IPS-15b (cell line): Measurements from ENCODE around the gene ABCB1.
A peak's percentile ranks its signal among the peaks of the same experiment; 100 is the strongest.
"Not testable (repeated sequence)": the region's sequence is repeated elsewhere in the genome, so short reads cannot be mapped to it uniquely, and the experiment has no call there.

Experiments used
- H3K27me3 ChIP-seq: one replicate; pipeline ENCODE4 v1.6.1; 2013; ENCODE audit warnings: low read length; ENCODE audit not compliant: control insufficient read depth, insufficient read depth
- H3K36me3 ChIP-seq: one replicate; pipeline ENCODE4 v1.6.1; 2013; ENCODE audit warnings: low read length; ENCODE audit not compliant: control insufficient read depth, insufficient read depth
- H3K4me1 ChIP-seq: one replicate; pipeline ENCODE4 v1.6.1; 2013; ENCODE audit warnings: mild to moderate bottlenecking, low read length; ENCODE audit not compliant: control insufficient read depth, insufficient read depth
- H3K4me3 ChIP-seq: one replicate; pipeline ENCODE4 v1.5.1; 2013; ENCODE audit warnings: low read depth, low read length
- H3K9ac ChIP-seq: one replicate; pipeline ENCODE4 v1.6.1; 2013; ENCODE audit warnings: low read depth, mild to moderate bottlenecking, low read length
- H3K9me3 ChIP-seq: one replicate; pipeline ENCODE4 v1.6.1; 2013; ENCODE audit warnings: mild to moderate bottlenecking, low read length; ENCODE audit not compliant: control insufficient read depth, insufficient read depth

Gene ABCB1

GRCh38 chr7:87479951-87480350, 120.7 kb downstream of the ABCB1 start:
- Histone ChIP-seq H3K9ac (no peak overlapping the region), H3K36me3 (no peaks in the 10 kb centered on the region), H3K4me3 (no peak overlapping the region), H3K9me3 (no peaks in the 10 kb centered on the region), H3K4me1 (peaks cover 3% of the 10 kb centered on the region), H3K27me3 (peaks cover 26% of the 10 kb centered on the region)

GRCh38 chr7:87476179-87476557, 124.5 kb downstream of the ABCB1 start:
- Histone ChIP-seq H3K4me3 (peak overlapping the region; percentile 53), H3K9ac (peak overlapping the region; percentile 10), H3K9me3 (no peaks in the 10 kb centered on the region), H3K4me1 (peaks cover 7% of the 10 kb centered on the region), H3K27me3 (peaks cover 43% of the 10 kb centered on the region), H3K36me3 (no peaks in the 10 kb centered on the region)

- H3K4me1 ChIP-seq = peaks cover 7% of the 10 kb centered on the region
- H3K27me3 ChIP-seq = peaks cover 43% of the 10 kb centered on the region
- no peaks in the 10 kb centered on the region for H3K36me3 ChIP-seq
- H3K9ac ChIP-seq = peak within 1 kb of the TSS; percentile 10
- H3K9me3 ChIP-seq = no peaks in the 10 kb centered on the region
- H3K4me3 ChIP-seq = peak within 1 kb of the TSS; percentile 63
These were observed 125.1 kb downstream of the ABCB1 start, which contains the start of gene ABCB4 for GRCh38 chr7:87475359-87476178. Gene ABCB4, minus strand, starts transcription at chr7:87475680. Its CDS starts 215 bp downstream, at chr7:87475465.

- no peaks in the 10 kb centered on the region for H3K9me3 ChIP-seq
- H3K4me3 ChIP-seq = peak overlapping the region; percentile 63
- no peak overlapping the region for H3K9ac ChIP-seq
- H3K27me3 ChIP-seq = peaks cover 43% of the 10 kb centered on the region
- peaks cover 7% of the 10 kb centered on the region for H3K4me1 ChIP-seq
- H3K36me3 ChIP-seq = no peaks in the 10 kb centered on the region
These were observed 125.9 kb downstream of the ABCB1 start for GRCh38 chr7:87474533-87475358.

- H3K27me3 ChIP-seq = peaks cover 43% of the 10 kb centered on the region
- no peaks in the 10 kb centered on the region for H3K9me3 ChIP-seq
- peaks cover 7% of the 10 kb centered on the region for H3K4me1 ChIP-seq
- H3K36me3 ChIP-seq = no peaks in the 10 kb centered on the region
- H3K9ac ChIP-seq = no peak overlapping the region
- H3K4me3 ChIP-seq = no peak overlapping the region
These were observed 126.7 kb downstream of the ABCB1 start for GRCh38 chr7:87473986-87474385.

DNA sequence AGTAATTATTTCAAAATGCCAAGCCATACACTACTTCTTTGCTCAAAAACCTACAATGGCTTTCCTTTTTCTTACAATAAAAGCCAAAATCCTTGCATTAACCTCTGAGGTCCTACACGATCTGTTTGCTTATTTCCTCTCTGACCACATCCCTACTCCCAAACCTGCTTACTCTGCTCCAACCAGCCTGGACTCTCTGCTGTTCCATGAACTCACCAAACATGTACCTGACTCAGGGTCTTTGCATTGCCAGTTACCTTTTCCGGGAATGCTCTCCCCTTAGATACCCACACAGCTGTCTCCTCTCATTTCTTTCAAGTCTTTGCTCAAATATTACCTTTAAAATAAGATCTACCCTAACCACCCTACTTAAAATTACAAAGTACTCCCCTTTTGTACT, 127.5 kb downstream of the ABCB1 start:
- Histone ChIP-seq H3K9ac (no peak overlapping the region), H3K27me3 (peaks cover 43% of the 10 kb centered on the region), H3K36me3 (no peaks in the 10 kb centered on the region), H3K4me3 (no peak overlapping the region), H3K9me3 (no peaks in the 10 kb centered on the region), H3K4me1 (peaks cover 7% of the 10 kb centered on the region)

DNA sequence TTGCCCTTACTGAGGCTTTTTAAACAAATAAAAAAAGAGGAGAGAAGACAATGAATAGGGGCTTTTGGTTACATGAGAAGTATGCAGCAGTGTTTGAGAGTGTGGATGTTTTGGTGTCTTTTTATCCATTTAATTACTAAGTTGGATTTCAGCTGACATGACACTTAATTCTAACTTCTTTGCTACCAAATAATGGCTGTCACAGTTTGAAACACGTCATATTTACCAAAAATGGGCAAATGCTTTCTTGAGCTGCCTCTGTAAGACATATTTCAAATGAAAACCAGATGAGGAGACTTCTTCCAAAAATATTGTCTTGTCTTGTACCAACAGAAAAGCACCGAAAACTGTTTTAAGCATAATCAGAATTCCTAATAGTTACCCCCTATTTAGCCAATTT, 129.2 kb downstream of the ABCB1 start:
- no peak overlapping the region for H3K9ac ChIP-seq
- H3K36me3 ChIP-seq = no peaks in the 10 kb centered on the region
- peaks cover 30% of the 10 kb centered on the region for H3K27me3 ChIP-seq
- H3K4me3 ChIP-seq = no peak overlapping the region
- peaks cover 7% of the 10 kb centered on the region for H3K4me1 ChIP-seq
- H3K9me3 ChIP-seq = no peaks in the 10 kb centered on the region

- H3K9me3 ChIP-seq, H3K4me3 ChIP-seq: not testable (repeated sequence)
These were observed 131.5 kb downstream of the ABCB1 start for GRCh38 chr7:87469204-87469603.

DNA sequence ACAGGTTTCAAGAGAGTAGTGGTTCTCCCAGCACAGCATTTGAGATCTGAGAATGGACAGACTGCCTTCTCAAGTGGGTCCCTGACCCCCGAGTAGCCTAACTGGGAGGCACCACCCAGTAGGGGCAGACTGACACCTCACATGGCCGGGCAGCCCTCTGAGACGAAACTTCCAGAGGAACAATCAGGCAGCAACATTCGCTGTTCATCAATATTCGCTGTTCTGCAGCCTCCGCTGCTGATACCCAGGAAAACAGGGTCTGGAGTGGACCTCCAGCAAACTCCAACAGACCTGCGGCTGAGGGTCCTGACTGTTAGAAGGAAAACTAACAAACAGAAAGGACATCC, 135.2 kb downstream of the ABCB1 start:
- H3K36me3 ChIP-seq, H3K9me3 ChIP-seq, H3K4me1 ChIP-seq, H3K9ac ChIP-seq, H3K27me3 ChIP-seq: not testable (repeated sequence)
- H3K4me3 ChIP-seq = peak overlapping the region; percentile 60

More at GRCh38 chr7:87469204-87469603, 131.5 kb downstream of the ABCB1 start:
- peaks cover 10% of the 10 kb centered on the region for H3K27me3 ChIP-seq
- not testable (repeated sequence) for H3K9ac ChIP-seq, H3K36me3 ChIP-seq, H3K4me1 ChIP-seq

GRCh38 chr7:87464830-87465533, 135.7 kb downstream of the ABCB1 start:
- H3K27me3 ChIP-seq, H3K9me3 ChIP-seq, H3K4me1 ChIP-seq, H3K36me3 ChIP-seq: not testable (repeated sequence)
- Histone ChIP-seq H3K4me3 (peak overlapping the region; percentile 60), H3K9ac (peak overlapping the region; percentile 47)

- no peaks in the 10 kb centered on the region for H3K9me3 ChIP-seq
- H3K27me3 ChIP-seq = no peaks in the 10 kb centered on the region
- H3K4me3 ChIP-seq = no peak overlapping the region
- H3K9ac ChIP-seq = no peak overlapping the region
- no peaks in the 10 kb centered on the region for H3K36me3 ChIP-seq
- H3K4me1 ChIP-seq = peaks cover 5% of the 10 kb centered on the region
These were observed 136.7 kb downstream of the ABCB1 start for GRCh38 chr7:87463982-87464381.
